Esophagus muscularis mucosa (tissue), 4 donors: ENCODE data around the gene LPIN2. TPM values are rescaled to one million over a fixed set of nuclear protein-coding genes. Genes with fewer than 3 reads are reported as not detected.

Experiments
- DNase-seq: peaks from one replicate; pipeline ENCODE4 v3.0.0-alpha.2; 2017; ENCODE audit errors: extremely low spot score
- H3K27ac ChIP-seq, 4 donors: fragments of 200-600 bp; sonication (generic); replicated peaks in 1 of 4; 1 replicate in 3 of 4; 2 replicates in 1 of 4; pipeline ENCODE4 v1.5.1; 2016 to 2019; ENCODE audit warnings: mild to moderate bottlenecking in 1 of 4
- H3K27me3 ChIP-seq, 4 donors: fragments of 200-600 bp; sonication (generic); one replicate each; pipeline versions ENCODE4 v1.5.1 to v1.6.0; 2016 to 2019
- H3K36me3 ChIP-seq, 4 donors: fragments of 200-600 bp; sonication (generic); one replicate each; pipeline ENCODE4 v1.5.1; 2016 to 2019
- H3K4me1 ChIP-seq, 4 donors: fragments of 200-600 bp; sonication (generic); one replicate each; pipeline ENCODE4 v1.5.1; 2016 to 2019
- H3K4me3 ChIP-seq, 4 donors: fragments of 200-600 bp; sonication (generic); 1 replicate in 2 of 4; 2 replicates in 2 of 4; pipeline ENCODE4 v1.5.1; 2016 to 2019; ENCODE audit warnings: mild to moderate bottlenecking in 4 of 4, moderate library complexity in 1 of 4
- H3K9me3 ChIP-seq, 4 donors: fragments of 200-600 bp; sonication (generic); 1 replicate in 3 of 4; 2 replicates in 1 of 4; pipeline ENCODE4 v1.5.1; 2016 to 2019
- CTCF ChIP-seq, 3 experiments: fragments of 200-600 bp in 2 of 3; fragments of 450-650 bp in 1 of 3; sonication (generic) in 2 of 3; IDR thresholded peaks; one replicate each; pipeline ENCODE4 v1.5.1; 2017 to 2019; ENCODE audit warnings: antibody characterized with exemption in 3 of 3, mild to moderate bottlenecking in 2 of 3, moderate library complexity in 1 of 3
- EP300 ChIP-seq: sonication (generic); formaldehyde crosslinking; IDR thresholded peaks from one replicate; pipeline ENCODE4 v1.6.1; 2017; ENCODE audit warnings: antibody characterized with exemption
- POLR2A ChIP-seq: fragments of 450-650 bp; IDR thresholded peaks from one replicate; pipeline ENCODE4 v1.6.1; 2017; ENCODE audit warnings: antibody characterized with exemption, moderate library complexity, mild to moderate bottlenecking, low read depth
- POLR2AphosphoS5 ChIP-seq, 2 donors: sonication (generic); formaldehyde crosslinking; IDR thresholded peaks; one replicate each; pipeline ENCODE4 v1.6.1; 2017; ENCODE audit warnings: antibody characterized with exemption in 2 of 2
- WGBS: methylation state at CpG from one replicate; pipeline ENCODE4 v1.1.5; 2018; 5-methylcytosine and 5-hydroxymethylcytosine counted together
- intact Hi-C: fragments of 100-400 bp; cut with DNase I; formaldehyde crosslinking; loops from one replicate; pipeline ENCODE4 v1.15.1; 2023
- total RNA-seq, 4 donors: library from RNA; depleted of rRNA; stranded (reverse); fragments of >200 nt; gene quantifications; one replicate each; pipeline versions ENCODE4 v1.1.0 to v1.2.1, GENCODE V29; 2016

LPIN2 gene
- total RNA-seq, 4 donors from 2014 or later, result 15.4 to 26.9 (median 24.8) TPM

GRCh38 chr18:2998644-2999043 lies 14.3 kb downstream of the LPIN2 start:
- TF ChIP-seq POLR2A (no peak), CTCF (IDR thresholded peaks at IDR 0.05) (no peak), POLR2AphosphoS5 (IDR thresholded peaks at IDR 0.05) (no peak), EP300 (no peak)
- WGBS, result 50% methylated on average over 3 of the region's 3 CpGs

GRCh38 chr18:2997846-2998564 lies 14.9 kb downstream of the LPIN2 start:
- intact Hi-C loops, result no loop called here
- Histone ChIP-seq H3K4me1 (peaks cover 22 to 50% (median 47%) of the 10 kb centered on the region in 4 donors), H3K27me3 (no peaks in the 10 kb centered on the region), H3K4me3 (no peak overlapping the region), H3K36me3 (no peaks in the 10 kb centered on the region), H3K9me3 (no peaks in the 10 kb centered on the region), H3K27ac (peak overlapping the region; percentile 64 to 77 (median 72))
- TF ChIP-seq POLR2AphosphoS5 (IDR thresholded peaks at IDR 0.05), result no peak
- no peak for TF ChIP-seq CTCF (IDR thresholded peaks at IDR 0.05)
- no peak for TF ChIP-seq EP300
- no peak for TF ChIP-seq POLR2A
- WGBS, result 77% methylated on average over 4 of the region's 4 CpGs
- no peak for DNase-seq

More at GRCh38 chr18:2998644-2999043, 14.3 kb downstream of the LPIN2 start:
- Histone ChIP-seq H3K4me1 (peaks cover 22 to 50% (median 47%) of the 10 kb centered on the region in 4 donors), H3K36me3 (no peaks in the 10 kb centered on the region), H3K9me3 (no peaks in the 10 kb centered on the region), H3K27me3 (no peaks in the 10 kb centered on the region), H3K4me3 (peak overlapping the region in 2 of 4 donors; percentile 6 to 13), H3K27ac (peak overlapping the region; percentile 64 to 77 (median 72))
- intact Hi-C loops, result no loop called here
- no peak for DNase-seq

GRCh38 chr18:2997429-2997828 lies 15.5 kb downstream of the LPIN2 start:
- intact Hi-C loops, result no loop called here
- H3K4me1 ChIP-seq, result peaks cover 22 to 50% (median 47%) of the 10 kb centered on the region in 4 donors

DNA sequence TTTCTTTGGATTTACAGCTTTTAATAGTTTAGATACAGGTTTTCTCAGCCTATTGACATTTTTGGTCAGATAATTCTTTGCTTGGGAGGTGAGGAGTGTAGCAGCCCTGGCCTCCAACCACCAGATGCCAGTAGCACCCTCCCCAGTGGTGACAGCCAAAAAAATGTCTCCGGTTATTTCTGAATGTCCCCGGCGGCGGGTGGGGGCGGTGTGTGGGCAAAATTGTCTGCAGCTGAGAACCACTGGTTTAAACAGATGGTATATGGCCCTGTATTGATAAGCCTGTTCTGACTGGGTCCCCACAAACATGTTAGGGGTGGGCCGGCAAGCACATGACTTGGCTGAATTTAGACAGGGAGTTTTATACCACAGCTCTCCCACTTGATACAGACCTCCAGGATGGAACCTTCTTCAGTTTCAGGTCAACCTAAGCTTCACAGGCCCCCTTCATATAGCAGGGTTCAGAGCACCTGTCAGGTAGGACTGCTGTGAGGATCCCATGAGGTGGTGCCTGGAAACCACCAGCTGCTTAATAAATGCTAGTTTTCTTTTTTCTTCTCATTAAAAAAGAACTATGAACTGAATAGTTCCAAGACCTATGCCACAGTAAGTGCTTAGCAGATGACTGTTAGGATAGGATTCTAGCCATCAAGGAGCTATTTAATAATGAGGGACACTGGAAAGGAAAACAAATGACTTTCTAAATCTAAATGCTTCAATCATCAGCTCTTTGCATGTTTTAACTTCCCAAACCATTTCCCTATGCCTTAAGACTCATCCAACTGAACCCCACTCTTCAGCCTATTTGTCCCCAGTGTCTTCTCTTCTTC lies 18.1 kb downstream of the LPIN2 start:
- no peak for DNase-seq
- H3K4me3 ChIP-seq, result no peak overlapping the region
- no peaks in the 10 kb centered on the region for H3K9me3 ChIP-seq
- no peak overlapping the region for H3K27ac ChIP-seq
- intact Hi-C loops, result no loop called here
- TF ChIP-seq POLR2AphosphoS5 (IDR thresholded peaks at IDR 0.05) (no peak), CTCF (IDR thresholded peaks at IDR 0.05) (peak; percentile 19 to 53 (median 38)), POLR2A (no peak)
- 49% methylated on average over 3 of the region's 6 CpGs for WGBS
- peaks cover 22 to 46% (median 44%) of the 10 kb centered on the region in 4 donors for H3K4me1 ChIP-seq
- no peaks in the 10 kb centered on the region for H3K27me3 ChIP-seq
- H3K36me3 ChIP-seq, result no peaks in the 10 kb centered on the region

More at GRCh38 chr18:2997429-2997828, 15.5 kb downstream of the LPIN2 start:
- TF ChIP-seq EP300, result no peak
- TF ChIP-seq POLR2A, result no peak
- Histone ChIP-seq H3K36me3 (no peaks in the 10 kb centered on the region), H3K27me3 (no peaks in the 10 kb centered on the region), H3K4me3 (no peak overlapping the region), H3K9me3 (no peaks in the 10 kb centered on the region), H3K27ac (peak overlapping the region; percentile 64 to 77 (median 72))
- no peak for DNase-seq

DNA sequence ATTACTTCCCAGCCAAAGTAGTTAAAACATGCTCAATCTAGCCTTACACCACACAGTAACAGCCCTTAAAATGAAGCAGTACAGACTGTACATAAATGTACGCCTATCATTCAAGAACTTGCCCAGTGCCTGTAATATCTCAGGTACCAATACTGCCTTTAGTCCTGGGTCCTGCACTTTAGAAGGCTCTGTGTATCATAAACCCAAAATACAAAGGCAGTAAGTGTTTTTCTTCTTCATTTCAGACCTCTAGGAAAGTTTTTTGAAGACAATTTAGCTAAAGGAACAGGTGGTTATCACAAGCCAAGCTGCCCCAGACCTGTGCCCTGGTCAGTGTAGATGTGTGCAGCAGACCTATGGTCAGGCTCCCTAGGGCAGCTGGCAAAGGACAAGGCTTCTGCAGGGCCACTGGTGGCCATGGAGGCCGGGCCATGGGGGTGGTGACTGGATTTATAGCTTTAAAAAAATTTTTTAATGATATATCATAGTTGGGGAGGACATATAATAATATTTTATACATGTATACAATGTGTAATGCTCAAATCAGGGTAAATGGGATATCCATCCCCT lies 18.8 kb downstream of the LPIN2 start:
- WGBS, result 100% methylated on average over 2 of the region's 2 CpGs
- H3K36me3 ChIP-seq, result no peaks in the 10 kb centered on the region
- H3K27ac ChIP-seq, result no peak overlapping the region
- peaks cover 18 to 39% (median 37%) of the 10 kb centered on the region in 4 donors for H3K4me1 ChIP-seq
- H3K27me3 ChIP-seq, result no peaks in the 10 kb centered on the region
- H3K4me3 ChIP-seq, result no peak overlapping the region
- intact Hi-C loops, result no loop called here
- no peaks in the 10 kb centered on the region for H3K9me3 ChIP-seq
- DNase-seq, result no peak
- TF ChIP-seq EP300 (no peak), POLR2AphosphoS5 (IDR thresholded peaks at IDR 0.05) (no peak), CTCF (IDR thresholded peaks at IDR 0.05) (no peak), POLR2A (no peak)
